ENCODE data around the gene CLN6. TPM values are rescaled to one million over a fixed set of nuclear protein-coding genes. Genes with fewer than 3 reads are reported as not detected.

The CLN6 gene
- total and polyA plus RNA-seq, 9 of the 15 experiments (the other 6 are each of a cell fraction or from before 2014, with no cell fraction given): 0.71 to 53.3 (median 39.3) TPM

- TF ChIP-seq RBM34 (IDR thresholded peaks at IDR 0.05; ENCODE audit: borderline replicate concordance, insufficient read depth, low read length) (0 out of 2 replicates have a peak, but pooled peaks have one; percentile 13), POLR2H (tag; IDR thresholded peaks at IDR 0.05; ENCODE audit: low read depth) (peak; percentile 40; the same call in 1 of the 2 replicates), SPI1 (IDR thresholded peaks at IDR 0.05; ENCODE audit: borderline replicate concordance, low read depth, low read length) (0 out of 2 replicates have a peak, but pooled peaks have one; percentile 7), THRAP3 (IDR thresholded peaks at IDR 0.05; ENCODE audit: borderline replicate concordance) (no peak), RB1 (IDR thresholded peaks at IDR 0.05; ENCODE audit: low read depth) (peak; percentile 96), ZNF324 (CRISPR knock-in tag; IDR thresholded peaks at IDR 0.05) (0 out of 2 replicates have a peak, but pooled peaks have one; percentile 9), ZBED1 (IDR thresholded peaks at IDR 0.05) (peak; percentile 42; the same call in 1 of the 2 replicates), NFE2 (IDR thresholded peaks at IDR 0.05; ENCODE audit: low read depth) (no peak), PHB2 (IDR thresholded peaks at IDR 0.05; ENCODE audit: low read depth) (no peak), SNRNP70 (optimal IDR thresholded peaks at IDR 0.05; ENCODE audit: low read depth, low read length) (no peak), TBP (optimal IDR thresholded peaks at IDR 0.05; ENCODE audit: low read depth, low read length) (peak; percentile 67), EZH2 (IDR thresholded peaks at IDR 0.05; ENCODE audit: borderline replicate concordance, low read depth, low read length) (no peak), ZNF384 (IDR thresholded peaks at IDR 0.05; ENCODE audit: low read depth, low read length) (no peak)
- TF ChIP-seq, protein P1, sequence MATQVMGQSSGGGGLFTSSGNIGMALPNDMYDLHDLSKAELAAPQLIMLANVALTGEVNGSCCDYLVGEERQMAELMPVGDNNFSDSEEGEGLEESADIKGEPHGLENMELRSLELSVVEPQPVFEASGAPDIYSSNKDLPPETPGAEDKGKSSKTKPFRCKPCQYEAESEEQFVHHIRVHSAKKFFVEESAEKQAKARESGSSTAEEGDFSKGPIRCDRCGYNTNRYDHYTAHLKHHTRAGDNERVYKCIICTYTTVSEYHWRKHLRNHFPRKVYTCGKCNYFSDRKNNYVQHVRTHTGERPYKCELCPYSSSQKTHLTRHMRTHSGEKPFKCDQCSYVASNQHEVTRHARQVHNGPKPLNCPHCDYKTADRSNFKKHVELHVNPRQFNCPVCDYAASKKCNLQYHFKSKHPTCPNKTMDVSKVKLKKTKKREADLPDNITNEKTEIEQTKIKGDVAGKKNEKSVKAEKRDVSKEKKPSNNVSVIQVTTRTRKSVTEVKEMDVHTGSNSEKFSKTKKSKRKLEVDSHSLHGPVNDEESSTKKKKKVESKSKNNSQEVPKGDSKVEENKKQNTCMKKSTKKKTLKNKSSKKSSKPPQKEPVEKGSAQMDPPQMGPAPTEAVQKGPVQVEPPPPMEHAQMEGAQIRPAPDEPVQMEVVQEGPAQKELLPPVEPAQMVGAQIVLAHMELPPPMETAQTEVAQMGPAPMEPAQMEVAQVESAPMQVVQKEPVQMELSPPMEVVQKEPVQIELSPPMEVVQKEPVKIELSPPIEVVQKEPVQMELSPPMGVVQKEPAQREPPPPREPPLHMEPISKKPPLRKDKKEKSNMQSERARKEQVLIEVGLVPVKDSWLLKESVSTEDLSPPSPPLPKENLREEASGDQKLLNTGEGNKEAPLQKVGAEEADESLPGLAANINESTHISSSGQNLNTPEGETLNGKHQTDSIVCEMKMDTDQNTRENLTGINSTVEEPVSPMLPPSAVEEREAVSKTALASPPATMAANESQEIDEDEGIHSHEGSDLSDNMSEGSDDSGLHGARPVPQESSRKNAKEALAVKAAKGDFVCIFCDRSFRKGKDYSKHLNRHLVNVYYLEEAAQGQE (IDR thresholded peaks at IDR 0.05; ENCODE audit: borderline replicate concordance): peak; percentile 96
- TF ChIP-seq, protein P1 (CRISPR knock-in tag; IDR thresholded peaks at IDR 0.05; ENCODE audit: low read depth): 0 out of 2 replicates have a peak, but pooled peaks have one; percentile 53
- TF ChIP-seq, protein P2, sequence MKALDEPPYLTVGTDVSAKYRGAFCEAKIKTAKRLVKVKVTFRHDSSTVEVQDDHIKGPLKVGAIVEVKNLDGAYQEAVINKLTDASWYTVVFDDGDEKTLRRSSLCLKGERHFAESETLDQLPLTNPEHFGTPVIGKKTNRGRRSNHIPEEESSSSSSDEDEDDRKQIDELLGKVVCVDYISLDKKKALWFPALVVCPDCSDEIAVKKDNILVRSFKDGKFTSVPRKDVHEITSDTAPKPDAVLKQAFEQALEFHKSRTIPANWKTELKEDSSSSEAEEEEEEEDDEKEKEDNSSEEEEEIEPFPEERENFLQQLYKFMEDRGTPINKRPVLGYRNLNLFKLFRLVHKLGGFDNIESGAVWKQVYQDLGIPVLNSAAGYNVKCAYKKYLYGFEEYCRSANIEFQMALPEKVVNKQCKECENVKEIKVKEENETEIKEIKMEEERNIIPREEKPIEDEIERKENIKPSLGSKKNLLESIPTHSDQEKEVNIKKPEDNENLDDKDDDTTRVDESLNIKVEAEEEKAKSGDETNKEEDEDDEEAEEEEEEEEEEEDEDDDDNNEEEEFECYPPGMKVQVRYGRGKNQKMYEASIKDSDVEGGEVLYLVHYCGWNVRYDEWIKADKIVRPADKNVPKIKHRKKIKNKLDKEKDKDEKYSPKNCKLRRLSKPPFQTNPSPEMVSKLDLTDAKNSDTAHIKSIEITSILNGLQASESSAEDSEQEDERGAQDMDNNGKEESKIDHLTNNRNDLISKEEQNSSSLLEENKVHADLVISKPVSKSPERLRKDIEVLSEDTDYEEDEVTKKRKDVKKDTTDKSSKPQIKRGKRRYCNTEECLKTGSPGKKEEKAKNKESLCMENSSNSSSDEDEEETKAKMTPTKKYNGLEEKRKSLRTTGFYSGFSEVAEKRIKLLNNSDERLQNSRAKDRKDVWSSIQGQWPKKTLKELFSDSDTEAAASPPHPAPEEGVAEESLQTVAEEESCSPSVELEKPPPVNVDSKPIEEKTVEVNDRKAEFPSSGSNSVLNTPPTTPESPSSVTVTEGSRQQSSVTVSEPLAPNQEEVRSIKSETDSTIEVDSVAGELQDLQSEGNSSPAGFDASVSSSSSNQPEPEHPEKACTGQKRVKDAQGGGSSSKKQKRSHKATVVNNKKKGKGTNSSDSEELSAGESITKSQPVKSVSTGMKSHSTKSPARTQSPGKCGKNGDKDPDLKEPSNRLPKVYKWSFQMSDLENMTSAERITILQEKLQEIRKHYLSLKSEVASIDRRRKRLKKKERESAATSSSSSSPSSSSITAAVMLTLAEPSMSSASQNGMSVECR (CRISPR knock-in tag; IDR thresholded peaks at IDR 0.05): peak; percentile 64; the same call in 1 of the 2 replicates
These were observed at the start of gene CLN6 (continued) for GRCh38 chr15:68229386-68230156.
